Measurements from ENCODE around the gene RANBP9. TPM values are rescaled to one million over a fixed set of nuclear protein-coding genes. Genes with fewer than 3 reads are reported as not detected.

Gene RANBP9
- total RNA-seq, 1 experiment from 2014 or later: 44.5 TPM

DNA sequence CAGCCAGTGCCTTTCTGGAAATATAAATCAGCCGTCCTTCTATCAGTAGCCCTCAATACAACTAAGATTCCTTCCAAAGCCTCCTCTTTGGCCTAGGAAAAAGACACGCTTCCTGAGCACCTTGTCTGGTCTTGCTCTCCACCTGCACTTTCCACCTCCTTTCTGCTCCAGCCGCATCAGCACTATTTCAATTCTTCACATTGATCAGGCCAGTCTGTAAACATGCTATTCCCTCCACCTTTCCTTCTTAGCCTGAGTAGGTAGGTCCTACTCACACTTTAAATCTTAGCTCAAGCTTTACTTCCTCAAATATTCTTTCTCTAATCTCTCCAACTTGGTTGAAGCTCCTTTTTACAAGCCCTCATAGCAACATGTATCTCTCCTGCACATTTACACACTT is 11.4 kb downstream of the RANBP9 start:
- no TSS peak for BruUV-seq (replicated peaks)
- no peak for TF ChIP-seq POLR2AphosphoS5 (IDR thresholded peaks at IDR 0.05; ENCODE audit: low read depth, low read length)
- TF ChIP-seq, protein P1, sequence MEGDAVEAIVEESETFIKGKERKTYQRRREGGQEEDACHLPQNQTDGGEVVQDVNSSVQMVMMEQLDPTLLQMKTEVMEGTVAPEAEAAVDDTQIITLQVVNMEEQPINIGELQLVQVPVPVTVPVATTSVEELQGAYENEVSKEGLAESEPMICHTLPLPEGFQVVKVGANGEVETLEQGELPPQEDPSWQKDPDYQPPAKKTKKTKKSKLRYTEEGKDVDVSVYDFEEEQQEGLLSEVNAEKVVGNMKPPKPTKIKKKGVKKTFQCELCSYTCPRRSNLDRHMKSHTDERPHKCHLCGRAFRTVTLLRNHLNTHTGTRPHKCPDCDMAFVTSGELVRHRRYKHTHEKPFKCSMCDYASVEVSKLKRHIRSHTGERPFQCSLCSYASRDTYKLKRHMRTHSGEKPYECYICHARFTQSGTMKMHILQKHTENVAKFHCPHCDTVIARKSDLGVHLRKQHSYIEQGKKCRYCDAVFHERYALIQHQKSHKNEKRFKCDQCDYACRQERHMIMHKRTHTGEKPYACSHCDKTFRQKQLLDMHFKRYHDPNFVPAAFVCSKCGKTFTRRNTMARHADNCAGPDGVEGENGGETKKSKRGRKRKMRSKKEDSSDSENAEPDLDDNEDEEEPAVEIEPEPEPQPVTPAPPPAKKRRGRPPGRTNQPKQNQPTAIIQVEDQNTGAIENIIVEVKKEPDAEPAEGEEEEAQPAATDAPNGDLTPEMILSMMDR (IDR thresholded peaks at IDR 0.05): no peak
- no peak for TF ChIP-seq SIN3A (IDR thresholded peaks at IDR 0.05; ENCODE audit: borderline replicate concordance, insufficient read depth, low read depth, low read length)
- no peak for TF ChIP-seq REST (IDR thresholded peaks at IDR 0.05; ENCODE audit: insufficient read depth in 1 of 2, low read depth in 2 of 2, low read length in 1 of 2)
- TF ChIP-seq TCF7L2 (IDR thresholded peaks at IDR 0.05; ENCODE audit: low read depth, low read length): no peak
- in situ Hi-C loops (cut with HindIII; ENCODE audit: low pct_unique_long_range_greater_than_20kb, low sequenced_read_pairs): no loop called here
- ChIA-PET CTCF (no interaction called here), POLR2A (no interaction called here)
- Histone ChIP-seq H3K36me3 (ENCODE audit: control insufficient read depth, insufficient read depth, low read length) (no peaks in the 10 kb centered on the region), H3K27me3 (ENCODE audit: control insufficient read depth, insufficient read depth, low read length) (no peaks in the 10 kb centered on the region), H3K9me3 (ENCODE audit: control insufficient read depth, insufficient read depth, low read depth, low read length) (no peaks in the 10 kb centered on the region), H3K4me3 (ENCODE audit: low read depth in 2 of 2, low read length in 2 of 2) (no peak overlapping the region), H3K27ac (ENCODE audit: low read length) (no peak overlapping the region), H3K4me1 (ENCODE audit: control insufficient read depth, insufficient read depth, low read length) (no peaks in the 10 kb centered on the region)
- DNase-seq (ENCODE audit: low read depth, low spot score) (no peak), ATAC-seq (no peak)
- intact Hi-C loops (cut with micrococcal nuclease; ENCODE audit: unreplicated experiment): loop anchor here (10.0 kb wide), 1 partner anchor 45 kb away; no protein-coding TSS in a partner anchor

DNA sequence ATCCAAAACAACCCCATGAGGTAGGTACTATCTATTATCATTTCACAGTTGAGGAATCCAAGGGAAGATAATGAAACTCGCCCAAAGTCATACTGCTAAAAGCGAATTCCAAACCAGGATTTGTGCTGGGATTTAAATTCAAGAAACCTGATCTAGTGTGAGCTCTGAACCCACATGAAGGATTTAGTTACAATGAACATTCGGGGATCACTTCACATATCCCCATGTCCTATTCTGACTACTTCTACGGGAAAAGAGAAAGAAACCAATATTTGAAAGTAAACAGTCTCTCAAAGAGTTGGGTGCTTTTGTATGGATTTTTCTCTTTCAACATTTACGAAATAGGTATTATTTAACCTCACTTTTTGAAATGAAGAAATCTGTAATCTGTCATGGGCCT is 12.9 kb downstream of the RANBP9 start:
- intact Hi-C loops (cut with micrococcal nuclease; ENCODE audit: unreplicated experiment) (no loop called here), in situ Hi-C loops (cut with HindIII; ENCODE audit: low pct_unique_long_range_greater_than_20kb, low sequenced_read_pairs) (no loop called here)
- no peak overlapping the region for H3K4me3 ChIP-seq (ENCODE audit: low read depth in 2 of 2, low read length in 2 of 2)
- ChIA-PET CTCF (no interaction called here), POLR2A (interaction anchor here (0.6 kb wide), 1 partner anchor 91 kb away, joined by 3 read pairs; no protein-coding TSS in a partner anchor)
- H3K27me3 ChIP-seq (ENCODE audit: control insufficient read depth, insufficient read depth, low read length): no peaks in the 10 kb centered on the region
- ATAC-seq (no peak), DNase-seq (ENCODE audit: low read depth, low spot score) (no peak)
- no peak for TF ChIP-seq POLR2AphosphoS5 (IDR thresholded peaks at IDR 0.05; ENCODE audit: low read depth, low read length)
- no TSS peak for BruUV-seq (replicated peaks)
- H3K27ac ChIP-seq (ENCODE audit: low read length): no peak overlapping the region
- no peaks in the 10 kb centered on the region for H3K36me3 ChIP-seq (ENCODE audit: control insufficient read depth, insufficient read depth, low read length)
- no peaks in the 10 kb centered on the region for H3K9me3 ChIP-seq (ENCODE audit: control insufficient read depth, insufficient read depth, low read depth, low read length)
- H3K4me1 ChIP-seq (ENCODE audit: control insufficient read depth, insufficient read depth, low read length): no peaks in the 10 kb centered on the region

- H3K4me3 ChIP-seq (ENCODE audit: low read depth in 2 of 2, low read length in 2 of 2): no peak overlapping the region
- no peaks in the 10 kb centered on the region for H3K27me3 ChIP-seq (ENCODE audit: control insufficient read depth, insufficient read depth, low read length)
- no peaks in the 10 kb centered on the region for H3K4me1 ChIP-seq (ENCODE audit: control insufficient read depth, insufficient read depth, low read length)
- ATAC-seq (no peak), DNase-seq (ENCODE audit: low read depth, low spot score) (no peak)
- H3K9me3 ChIP-seq (ENCODE audit: control insufficient read depth, insufficient read depth, low read depth, low read length): no peaks in the 10 kb centered on the region
- intact Hi-C loops (cut with micrococcal nuclease; ENCODE audit: unreplicated experiment): no loop called here
- H3K27ac ChIP-seq (ENCODE audit: low read length): no peak overlapping the region
- ChIA-PET POLR2A (no interaction called here), CTCF (no interaction called here)
- no peaks in the 10 kb centered on the region for H3K36me3 ChIP-seq (ENCODE audit: control insufficient read depth, insufficient read depth, low read length)
- in situ Hi-C loops (cut with HindIII; ENCODE audit: low pct_unique_long_range_greater_than_20kb, low sequenced_read_pairs): no loop called here
- TF ChIP-seq REST (IDR thresholded peaks at IDR 0.05; ENCODE audit: insufficient read depth in 1 of 2, low read depth in 2 of 2, low read length in 1 of 2) (no peak), POLR2AphosphoS5 (IDR thresholded peaks at IDR 0.05; ENCODE audit: low read depth, low read length) (no peak), SIN3A (IDR thresholded peaks at IDR 0.05; ENCODE audit: borderline replicate concordance, insufficient read depth, low read depth, low read length) (no peak), TCF7L2 (IDR thresholded peaks at IDR 0.05; ENCODE audit: low read depth, low read length) (no peak)
- TF ChIP-seq, protein P1 (IDR thresholded peaks at IDR 0.05): no peak
- no TSS peak for BruUV-seq (replicated peaks)
Measured at GRCh38 chr6:13697857-13698256, 13.8 kb downstream of the RANBP9 start.

Measured in Panc1 (cell line).